Measurements from ENCODE around the gene ZSWIM5.

DNA sequence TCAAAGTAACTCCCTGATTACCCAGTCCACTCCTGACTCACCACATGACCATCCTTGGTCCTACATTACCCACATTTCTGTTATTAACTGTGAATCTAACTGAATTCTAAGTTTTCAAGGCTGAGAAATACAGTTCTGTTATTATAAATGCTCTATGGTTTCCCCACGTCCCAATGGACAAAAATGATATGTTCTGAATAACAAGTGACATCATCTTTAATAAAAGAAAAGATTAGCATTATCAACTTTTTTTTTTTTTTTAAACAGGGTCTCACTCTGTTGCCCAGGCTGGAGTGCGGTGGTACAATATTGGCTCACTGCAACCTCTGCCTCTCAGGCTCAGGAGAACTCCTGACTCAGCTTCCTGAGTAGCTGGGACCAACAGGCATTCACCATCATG is 59.6 kb downstream of the ZSWIM5 start:
- TF ChIP-seq, protein P1, sequence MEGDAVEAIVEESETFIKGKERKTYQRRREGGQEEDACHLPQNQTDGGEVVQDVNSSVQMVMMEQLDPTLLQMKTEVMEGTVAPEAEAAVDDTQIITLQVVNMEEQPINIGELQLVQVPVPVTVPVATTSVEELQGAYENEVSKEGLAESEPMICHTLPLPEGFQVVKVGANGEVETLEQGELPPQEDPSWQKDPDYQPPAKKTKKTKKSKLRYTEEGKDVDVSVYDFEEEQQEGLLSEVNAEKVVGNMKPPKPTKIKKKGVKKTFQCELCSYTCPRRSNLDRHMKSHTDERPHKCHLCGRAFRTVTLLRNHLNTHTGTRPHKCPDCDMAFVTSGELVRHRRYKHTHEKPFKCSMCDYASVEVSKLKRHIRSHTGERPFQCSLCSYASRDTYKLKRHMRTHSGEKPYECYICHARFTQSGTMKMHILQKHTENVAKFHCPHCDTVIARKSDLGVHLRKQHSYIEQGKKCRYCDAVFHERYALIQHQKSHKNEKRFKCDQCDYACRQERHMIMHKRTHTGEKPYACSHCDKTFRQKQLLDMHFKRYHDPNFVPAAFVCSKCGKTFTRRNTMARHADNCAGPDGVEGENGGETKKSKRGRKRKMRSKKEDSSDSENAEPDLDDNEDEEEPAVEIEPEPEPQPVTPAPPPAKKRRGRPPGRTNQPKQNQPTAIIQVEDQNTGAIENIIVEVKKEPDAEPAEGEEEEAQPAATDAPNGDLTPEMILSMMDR (IDR thresholded peaks at IDR 0.05): no peak
- TF ChIP-seq POLR2A (IDR thresholded peaks at IDR 0.05): no peak
- no peak for TF ChIP-seq POLR2AphosphoS5 (IDR thresholded peaks at IDR 0.05)

Data from breast epithelium (tissue), 3 donors.